Measurements from ENCODE around the gene ADH7.

- TF ChIP-seq, protein P1, sequence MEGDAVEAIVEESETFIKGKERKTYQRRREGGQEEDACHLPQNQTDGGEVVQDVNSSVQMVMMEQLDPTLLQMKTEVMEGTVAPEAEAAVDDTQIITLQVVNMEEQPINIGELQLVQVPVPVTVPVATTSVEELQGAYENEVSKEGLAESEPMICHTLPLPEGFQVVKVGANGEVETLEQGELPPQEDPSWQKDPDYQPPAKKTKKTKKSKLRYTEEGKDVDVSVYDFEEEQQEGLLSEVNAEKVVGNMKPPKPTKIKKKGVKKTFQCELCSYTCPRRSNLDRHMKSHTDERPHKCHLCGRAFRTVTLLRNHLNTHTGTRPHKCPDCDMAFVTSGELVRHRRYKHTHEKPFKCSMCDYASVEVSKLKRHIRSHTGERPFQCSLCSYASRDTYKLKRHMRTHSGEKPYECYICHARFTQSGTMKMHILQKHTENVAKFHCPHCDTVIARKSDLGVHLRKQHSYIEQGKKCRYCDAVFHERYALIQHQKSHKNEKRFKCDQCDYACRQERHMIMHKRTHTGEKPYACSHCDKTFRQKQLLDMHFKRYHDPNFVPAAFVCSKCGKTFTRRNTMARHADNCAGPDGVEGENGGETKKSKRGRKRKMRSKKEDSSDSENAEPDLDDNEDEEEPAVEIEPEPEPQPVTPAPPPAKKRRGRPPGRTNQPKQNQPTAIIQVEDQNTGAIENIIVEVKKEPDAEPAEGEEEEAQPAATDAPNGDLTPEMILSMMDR (conservative IDR thresholded peaks at IDR 0.05; ENCODE audit: low read length) = no peak
- no peak for TF ChIP-seq EZH2phosphoT487 (IDR thresholded peaks at IDR 0.05; ENCODE audit: borderline replicate concordance)
These were observed 22.5 kb upstream of the ADH7 start for GRCh38 chr4:99457676-99458075.

Data from Loucy (cell line).